DMS153 treated with DMSO at 0.1 percent for 48 hours (cell line): ENCODE data around the gene PRKCE.
A peak's percentile ranks its signal among the peaks of the same experiment; 100 is the strongest.

Experiments
- DNase-seq: peaks from one replicate; lab custom pipeline; 2025; ENCODE audit not compliant: unreplicated experiment; lab: John Stamatoyannopoulos, UW

Gene PRKCE

GRCh38 chr2:45925636-45926366, 274.3 kb downstream of the PRKCE start:
- no peak for DNase-seq

GRCh38 chr2:45928946-45929345, 277.5 kb downstream of the PRKCE start:
- DNase-seq, result no peak

- no peak for DNase-seq
These were observed 278.4 kb downstream of the PRKCE start for GRCh38 chr2:45929674-45930395.

- DNase-seq, result peak; percentile 69
These were observed 278.9 kb downstream of the PRKCE start for GRCh38 chr2:45930396-45930792.

GRCh38 chr2:45932278-45932975, 281.0 kb downstream of the PRKCE start:
- no peak for DNase-seq

- DNase-seq, result peak; percentile 83
These were observed 284.5 kb downstream of the PRKCE start for GRCh38 chr2:45935791-45936622.

- no peak for DNase-seq
These were observed 285.1 kb downstream of the PRKCE start for GRCh38 chr2:45936623-45936979.

GRCh38 chr2:45937990-45938389, 286.5 kb downstream of the PRKCE start:
- DNase-seq, result no peak

- DNase-seq, result peak; percentile 14
These were observed 287.4 kb downstream of the PRKCE start for GRCh38 chr2:45938649-45939511.

GRCh38 chr2:45941531-45942236, 290.2 kb downstream of the PRKCE start:
- no peak for DNase-seq

- no peak for DNase-seq
These were observed 290.8 kb downstream of the PRKCE start for GRCh38 chr2:45942237-45942738.

- DNase-seq, result no peak
These were observed 292.0 kb downstream of the PRKCE start for GRCh38 chr2:45943219-45944044.

GRCh38 chr2:45944074-45944473, 292.6 kb downstream of the PRKCE start:
- no peak for DNase-seq

GRCh38 chr2:45945302-45945717, 293.8 kb downstream of the PRKCE start:
- no peak for DNase-seq

- DNase-seq, result no peak
These were observed 294.5 kb downstream of the PRKCE start for GRCh38 chr2:45946023-45946422.

- no peak for DNase-seq
These were observed 299.1 kb downstream of the PRKCE start for GRCh38 chr2:45950606-45951005.

GRCh38 chr2:45951025-45951727, 299.7 kb downstream of the PRKCE start:
- no peak for DNase-seq

GRCh38 chr2:45952591-45952990, 301.1 kb downstream of the PRKCE start:
- no peak for DNase-seq
